HG02759 (cell line): ENCODE data around the gene RBMXL3.

Experiments used
- ATAC-seq: cut with Tn5 transposase; IDR thresholded peaks from one replicate; pipeline ENCODE4 v1.9.1; 2021; ENCODE audit warnings: mild to moderate bottlenecking, moderate library complexity; ENCODE audit not compliant: unreplicated experiment

RBMXL3 gene

GRCh38 chrX:115233497-115234455, 44.6 kb downstream of the RBMXL3 start, which contains the start of gene LRCH2:
TSS of gene LRCH2 (minus strand) at chrX:115234096. CDS start at chrX:115234041, 55 bp downstream.
- no peak for ATAC-seq

- ATAC-seq = no peak
These were observed 45.3 kb downstream of the RBMXL3 start for GRCh38 chrX:115234461-115234860.

- ATAC-seq = no peak
These were observed 47.4 kb downstream of the RBMXL3 start for GRCh38 chrX:115236560-115236959.

- no peak for ATAC-seq
These were observed 47.8 kb downstream of the RBMXL3 start for GRCh38 chrX:115237056-115237455.
